Mesenchymal stem cell (in vitro differentiated cells and primary cell): ENCODE results near the gene TGFB1.

Experiments used
- DNase-seq: peaks from one replicate; pipeline ENCODE4 v3.0.0-alpha.2; 2013
- H2AFZ ChIP-seq: one replicate; pipeline ENCODE4 v1.6.1; 2013; ENCODE audit warnings: low read depth, mild to moderate bottlenecking, control low read depth, inconsistent platforms, low read length, moderate library complexity
- H2AK5ac ChIP-seq: 2 replicates; pipeline ENCODE4 v1.6.1; 2013; ENCODE audit warnings: low read length, moderate library complexity, mild to moderate bottlenecking, inconsistent platforms; ENCODE audit not compliant: severe bottlenecking
- H2BK120ac ChIP-seq: one replicate; pipeline ENCODE4 v1.6.1; 2013; ENCODE audit warnings: low read depth, mild to moderate bottlenecking, inconsistent platforms, low read length, moderate library complexity
- H2BK12ac ChIP-seq, 2 experiments: one replicate each; pipeline ENCODE4 v1.6.1; 2013; ENCODE audit warnings: inconsistent platforms in 2 of 2, low read length in 2 of 2, mild to moderate bottlenecking in 2 of 2, moderate library complexity in 2 of 2, control low read depth in 1 of 2
- H2BK15ac ChIP-seq: one replicate; pipeline ENCODE4 v1.6.1; 2013; ENCODE audit warnings: mild to moderate bottlenecking, low read depth, inconsistent platforms; ENCODE audit not compliant: poor library complexity, severe bottlenecking
- H2BK5ac ChIP-seq: 2 replicates; pipeline ENCODE4 v1.6.1; 2013; ENCODE audit warnings: low read depth, mild to moderate bottlenecking, low read length, control low read depth, inconsistent platforms; ENCODE audit not compliant: poor library complexity, severe bottlenecking
- H3K14ac ChIP-seq, 2 experiments: one replicate each; pipeline ENCODE4 v1.6.1; 2013; ENCODE audit warnings: inconsistent platforms in 2 of 2, low read length in 2 of 2, control low read depth in 1 of 2, mild to moderate bottlenecking in 1 of 2, moderate library complexity in 1 of 2
- H3K18ac ChIP-seq, 2 experiments: one replicate each; pipeline ENCODE4 v1.6.1; 2013; ENCODE audit warnings: inconsistent platforms in 2 of 2, low read length in 2 of 2, control low read depth in 1 of 2, low read depth in 1 of 2, mild to moderate bottlenecking in 1 of 2
- H3K23ac ChIP-seq, 2 experiments: one replicate each; pipeline ENCODE4 v1.6.1; 2013; ENCODE audit warnings: inconsistent platforms in 2 of 2, low read length in 2 of 2, mild to moderate bottlenecking in 2 of 2, moderate library complexity in 2 of 2, control low read depth in 1 of 2
- H3K27ac ChIP-seq: 2 replicates; pipeline ENCODE4 v1.5.1; 2013; ENCODE audit warnings: mild to moderate bottlenecking, moderate library complexity, low read length, control low read depth, inconsistent platforms; ENCODE audit not compliant: poor library complexity, severe bottlenecking
- H3K27me3 ChIP-seq, 2 experiments: 2 replicates each; pipeline versions ENCODE4 v1.6.1 to v1.7.0; 2013; ENCODE audit warnings: low read length in 2 of 2, mild to moderate bottlenecking in 2 of 2, moderate library complexity in 2 of 2, control low read depth in 1 of 2, inconsistent platforms in 1 of 2; ENCODE audit not compliant: control insufficient read depth in 1 of 2, insufficient read depth in 1 of 2
- H3K36me3 ChIP-seq, 2 experiments: 2 replicates each; pipeline versions ENCODE4 v1.6.1 to v1.7.0; 2013; ENCODE audit warnings: low read length in 2 of 2, control low read depth in 1 of 2, inconsistent platforms in 1 of 2, low read depth in 1 of 2, mild to moderate bottlenecking in 1 of 2; ENCODE audit not compliant: insufficient read depth in 2 of 2, control insufficient read depth in 1 of 2
- H3K4ac ChIP-seq, 2 experiments: one replicate each; pipeline ENCODE4 v1.6.1; 2013; ENCODE audit warnings: inconsistent platforms in 2 of 2, low read length in 2 of 2, mild to moderate bottlenecking in 2 of 2, moderate library complexity in 2 of 2, control low read depth in 1 of 2, low read depth in 1 of 2
- H3K4me1 ChIP-seq: 2 replicates; pipeline ENCODE4 v1.6.1; 2013; ENCODE audit warnings: low read depth, low read length, control low read depth; ENCODE audit not compliant: control insufficient read depth, insufficient read depth
- H3K4me2 ChIP-seq: 2 replicates; pipeline ENCODE4 v1.6.1; 2013; ENCODE audit warnings: low read length, mild to moderate bottlenecking, inconsistent platforms; ENCODE audit not compliant: poor library complexity, severe bottlenecking
- H3K4me3 ChIP-seq, 2 experiments: 2 replicates each; pipeline versions ENCODE4 v1.5.1 to v1.7.0; 2013; ENCODE audit warnings: low read length in 2 of 2, mild to moderate bottlenecking in 2 of 2, control low read depth in 1 of 2, low read depth in 1 of 2; ENCODE audit not compliant: insufficient read depth in 1 of 2
- H3K79me1 ChIP-seq: replicated peaks from 2 replicates; pipeline ENCODE4 v1.6.1; 2013; ENCODE audit warnings: mild to moderate bottlenecking, control low read depth, low read length, inconsistent platforms; ENCODE audit not compliant: poor library complexity, severe bottlenecking
- H3K9ac ChIP-seq: 2 replicates; pipeline ENCODE4 v1.7.0; 2013; ENCODE audit warnings: mild to moderate bottlenecking, low read length, moderate library complexity
- H3K9me3 ChIP-seq: 2 replicates; pipeline ENCODE4 v1.7.0; 2013; ENCODE audit warnings: mild to moderate bottlenecking, low read length; ENCODE audit not compliant: control insufficient read depth
- H4K8ac ChIP-seq: one replicate; pipeline ENCODE4 v1.6.1; 2013; ENCODE audit warnings: inconsistent platforms, mild to moderate bottlenecking, low read length, moderate library complexity
- H4K91ac ChIP-seq: one replicate; pipeline ENCODE4 v1.6.1; 2013; ENCODE audit warnings: mild to moderate bottlenecking, low read length, inconsistent platforms
- WGBS: methylation state at CpG from one replicate; pipeline ENCODE4 v1.1.7; 2013; ENCODE audit warnings: mixed read lengths; 5-methylcytosine and 5-hydroxymethylcytosine counted together

Gene TGFB1

DNA sequence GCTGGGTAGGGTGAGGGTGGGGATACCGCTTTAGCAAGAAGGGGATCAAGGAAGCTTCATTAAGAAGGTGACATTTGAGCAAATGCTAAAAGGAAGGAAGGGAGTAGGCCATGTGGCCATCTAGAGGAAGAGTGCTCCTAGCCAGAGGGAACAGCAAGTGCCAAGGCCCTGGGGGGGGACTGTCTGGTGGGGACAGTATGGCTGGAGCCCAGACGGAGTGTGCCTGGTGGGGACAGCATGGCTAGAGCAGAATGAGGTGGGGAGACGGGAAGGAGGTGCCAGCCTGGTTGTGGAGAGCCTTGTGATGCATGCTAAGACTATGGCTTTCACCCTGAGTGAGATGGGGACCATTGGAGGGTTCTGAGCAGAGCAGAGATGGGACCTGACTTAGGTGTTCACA, 2.1 kb upstream of the TGFB1 start:
- H3K4me1 ChIP-seq = peaks cover 4% of the 10 kb centered on the region
- H2AK5ac ChIP-seq = no peak overlapping the region
- no peak overlapping the region for H3K14ac ChIP-seq
- H3K9ac ChIP-seq = no peak overlapping the region
- no peak overlapping the region for H2BK12ac ChIP-seq
- H2BK120ac ChIP-seq = no peak overlapping the region
- DNase-seq = no peak
- no peak overlapping the region for H3K4me2 ChIP-seq
- no peaks in the 10 kb centered on the region for H3K9me3 ChIP-seq
- peaks cover 9% of the 10 kb centered on the region for H3K79me1 ChIP-seq
- H3K27ac ChIP-seq = no peak overlapping the region
- H4K8ac ChIP-seq = no peak overlapping the region
- H3K4me3 ChIP-seq = no peak overlapping the region
- no peak overlapping the region for H2AFZ ChIP-seq
- no peaks in the 10 kb centered on the region for H3K27me3 ChIP-seq
- 96% methylated on average over 3 of the region's 3 CpGs for WGBS
- H3K4ac ChIP-seq = no peak overlapping the region
- H4K91ac ChIP-seq = no peak overlapping the region
- H2BK15ac ChIP-seq = no peak overlapping the region
- no peak overlapping the region for H2BK5ac ChIP-seq
- no peak overlapping the region for H3K23ac ChIP-seq
- no peak overlapping the region for H3K18ac ChIP-seq
- peaks cover 0 to 11% of the 10 kb centered on the region in 2 experiments for H3K36me3 ChIP-seq

- no peak overlapping the region for H4K8ac ChIP-seq
- no peak overlapping the region for H3K23ac ChIP-seq
- 93% methylated on average over 1 of the region's 1 CpG for WGBS
- no peaks in the 10 kb centered on the region for H3K9me3 ChIP-seq
- peaks cover 8% of the 10 kb centered on the region for H3K79me1 ChIP-seq
- H2BK5ac ChIP-seq = no peak overlapping the region
- no peak overlapping the region for H3K4me2 ChIP-seq
- H2BK12ac ChIP-seq = no peak overlapping the region
- no peak overlapping the region for H2AK5ac ChIP-seq
- no peak for DNase-seq
- no peak overlapping the region for H2BK15ac ChIP-seq
- no peak overlapping the region for H2AFZ ChIP-seq
- no peak overlapping the region for H3K9ac ChIP-seq
- H4K91ac ChIP-seq = no peak overlapping the region
- H3K4me1 ChIP-seq = peaks cover 8% of the 10 kb centered on the region
- H3K27me3 ChIP-seq = no peaks in the 10 kb centered on the region
- no peak overlapping the region for H3K4me3 ChIP-seq
- peaks cover 0 to 11% of the 10 kb centered on the region in 2 experiments for H3K36me3 ChIP-seq
- no peak overlapping the region for H3K4ac ChIP-seq
- no peak overlapping the region for H3K18ac ChIP-seq
- no peak overlapping the region for H3K27ac ChIP-seq
- no peak overlapping the region for H2BK120ac ChIP-seq
- H3K14ac ChIP-seq = no peak overlapping the region
Observed at GRCh38 chr19:41355035-41355434, 1.3 kb upstream of the TGFB1 start.

- H3K36me3 ChIP-seq = peaks cover 0 to 11% of the 10 kb centered on the region in 2 experiments
- DNase-seq = no peak
- no peak overlapping the region for H2BK15ac ChIP-seq
- H3K9me3 ChIP-seq = no peaks in the 10 kb centered on the region
- H3K4me2 ChIP-seq = peak overlapping the region; percentile 34
- peaks cover 10% of the 10 kb centered on the region for H3K4me1 ChIP-seq
- H3K27ac ChIP-seq = no peak overlapping the region
- WGBS = 96% methylated on average over 21 of the region's 23 CpGs
- no peak overlapping the region for H2BK5ac ChIP-seq
- peak overlapping the region in 1 of 2 experiments; percentile 54 for H3K18ac ChIP-seq
- H3K4ac ChIP-seq = peak overlapping the region in 1 of 2 experiments; percentile 55
- no peak overlapping the region for H2BK120ac ChIP-seq
- peak overlapping the region in 1 of 2 experiments; percentile 81 for H3K23ac ChIP-seq
- H4K91ac ChIP-seq = peak overlapping the region; percentile 3
- H3K4me3 ChIP-seq = peak overlapping the region; percentile 10 to 63
- H3K9ac ChIP-seq = peak overlapping the region; percentile 70
- H3K27me3 ChIP-seq = no peaks in the 10 kb centered on the region
- peaks cover 6% of the 10 kb centered on the region for H3K79me1 ChIP-seq
- peak overlapping the region in 1 of 2 experiments; percentile 75 for H2BK12ac ChIP-seq
- H3K14ac ChIP-seq = peak overlapping the region in 1 of 2 experiments; percentile 73
- H2AK5ac ChIP-seq = no peak overlapping the region
- no peak overlapping the region for H2AFZ ChIP-seq
- no peak overlapping the region for H4K8ac ChIP-seq
Observed at GRCh38 chr19:41354343-41354953, 726 bp upstream of the TGFB1 start.

GRCh38 chr19:41352609-41353465, 885 bp downstream of the TGFB1 start:
- H3K27ac ChIP-seq = no peak overlapping the region
- peak overlapping the region; percentile 87 for H4K8ac ChIP-seq
- peak overlapping the region in 1 of 2 experiments; percentile 84 for H2BK12ac ChIP-seq
- peak overlapping the region; percentile 90 for H3K9ac ChIP-seq
- peak overlapping the region; percentile 98 for H3K4me2 ChIP-seq
- peaks cover 4 to 14% of the 10 kb centered on the region in 2 experiments for H3K36me3 ChIP-seq
- peak overlapping the region; percentile 93 for H2BK120ac ChIP-seq
- H2AFZ ChIP-seq = peak overlapping the region; percentile 0
- peak; percentile 73 for DNase-seq
- no peak overlapping the region for H2AK5ac ChIP-seq
- H3K4me1 ChIP-seq = peaks cover 14% of the 10 kb centered on the region
- peak overlapping the region; percentile 33 for H2BK5ac ChIP-seq
- H3K79me1 ChIP-seq = peaks cover 16% of the 10 kb centered on the region
- H3K14ac ChIP-seq = peak overlapping the region in 1 of 2 experiments; percentile 98
- H3K23ac ChIP-seq = peak overlapping the region in 1 of 2 experiments; percentile 99
- peak overlapping the region; percentile 78 for H4K91ac ChIP-seq
- peak overlapping the region; percentile 84 to 99 for H3K4me3 ChIP-seq
- under 1% methylated on average over 69 of the region's 71 CpGs for WGBS
- H3K9me3 ChIP-seq = no peaks in the 10 kb centered on the region
- H2BK15ac ChIP-seq = peak overlapping the region; percentile 82
- peak overlapping the region; percentile 96 to 98 for H3K18ac ChIP-seq
- H3K4ac ChIP-seq = peak overlapping the region; percentile 90 to 91
- H3K27me3 ChIP-seq = no peaks in the 10 kb centered on the region
